Stimulated activated memory B cell treated with anti-CD40 and anti-IgM and Interleukin-4, amounts not matched to agents 10 μg/mL and 1 μg/mL and 100 μg/mL, for 72 hours (primary cell): ENCODE measurements around the gene UBE3C.
"Not testable (repeated sequence)": the region's sequence is repeated elsewhere in the genome, so short reads cannot be mapped to it uniquely, and the experiment has no call there.

ENCODE experiments used
- ATAC-seq: fragments of 150-1000 bp; cut with Tn5 transposase; 2 replicates; pipeline ENCODE4 v1.10.0; 2021
- H3K27ac Mint-ChIP-seq: one replicate; pipeline ENCODE4 v1.8.0; 2022; ENCODE audit warnings: mild to moderate bottlenecking, mixed read lengths
- H3K27me3 Mint-ChIP-seq: one replicate; pipeline ENCODE4 v1.8.0; 2022; ENCODE audit warnings: mixed read lengths
- H3K36me3 Mint-ChIP-seq: one replicate; pipeline ENCODE4 v1.8.0; 2022; ENCODE audit warnings: mixed read lengths
- H3K4me1 Mint-ChIP-seq: one replicate; pipeline ENCODE4 v1.8.0; 2022; ENCODE audit warnings: mixed read lengths
- H3K4me3 Mint-ChIP-seq: one replicate; pipeline ENCODE4 v1.8.0; 2022; ENCODE audit warnings: mild to moderate bottlenecking, moderate library complexity, mixed read lengths
- H3K9me3 Mint-ChIP-seq: one replicate; pipeline ENCODE4 v1.8.0; 2022; ENCODE audit warnings: mixed read lengths

UBE3C gene

DNA sequence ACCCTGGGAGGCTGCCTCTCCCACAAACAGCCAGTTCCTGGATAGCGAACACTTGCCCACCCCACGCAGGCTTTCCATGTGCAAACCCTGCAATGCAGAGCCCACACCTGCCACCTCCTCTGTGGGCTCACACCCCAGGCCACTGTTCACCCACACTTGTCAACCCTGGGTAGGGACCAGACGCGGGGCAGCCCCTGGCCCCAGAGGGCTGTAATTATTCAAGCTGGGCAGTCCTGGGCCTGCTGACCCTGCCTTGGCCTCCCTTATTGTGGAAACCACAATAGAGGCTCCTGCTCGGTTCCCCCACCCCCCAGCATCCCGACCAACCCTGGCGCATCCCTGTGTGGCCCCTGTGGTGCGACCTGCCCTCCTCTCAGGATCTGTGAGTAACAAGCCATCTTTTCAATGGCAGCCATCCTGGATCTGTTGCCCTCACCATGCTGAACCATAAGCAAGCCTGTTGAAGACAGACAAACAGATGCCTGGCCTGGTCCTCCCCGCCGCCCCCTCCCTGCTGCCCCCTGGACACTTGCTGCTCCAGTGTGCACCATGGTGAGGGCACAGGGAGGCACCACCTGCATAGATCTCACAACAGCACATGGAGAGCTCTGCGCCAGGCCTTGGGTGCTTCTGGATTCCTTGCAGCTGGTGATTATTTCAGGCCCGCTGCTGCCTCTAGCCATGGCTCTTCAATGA, 15.8 kb upstream of the UBE3C start:
- no peak for ATAC-seq
- Mint-ChIP-seq H3K9me3 (peaks cover under 1% of the 10 kb centered on the region), H3K27ac (no peak overlapping the region), H3K36me3 (no peaks in the 10 kb centered on the region), H3K4me1 (no peaks in the 10 kb centered on the region), H3K27me3 (peaks cover 11% of the 10 kb centered on the region), H3K4me3 (no peak overlapping the region)

DNA sequence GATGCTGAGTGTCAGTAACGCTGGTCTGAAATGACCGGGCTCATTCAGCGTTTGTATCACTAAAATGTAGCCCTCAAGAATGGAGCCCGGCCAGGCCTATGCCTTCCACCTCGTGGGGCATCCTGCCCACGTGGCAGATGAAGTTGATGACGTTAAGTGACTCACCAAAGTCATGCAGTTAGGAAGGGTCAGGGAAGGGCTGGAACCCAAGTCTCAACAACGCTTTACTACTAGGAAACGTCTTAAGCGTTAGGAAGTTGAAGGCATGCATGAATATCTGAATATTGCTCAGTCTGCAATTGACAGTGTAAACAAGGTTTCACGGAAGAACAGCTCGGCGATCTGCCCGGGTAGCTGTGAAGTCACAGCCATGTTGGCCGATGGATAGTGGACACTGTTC, 14.0 kb upstream of the UBE3C start:
- Mint-ChIP-seq H3K9me3 (no peaks in the 10 kb centered on the region), H3K27ac (no peak overlapping the region), H3K4me3 (no peak overlapping the region), H3K4me1 (no peaks in the 10 kb centered on the region), H3K36me3 (no peaks in the 10 kb centered on the region), H3K27me3 (peaks cover 28% of the 10 kb centered on the region)
- no peak for ATAC-seq

DNA sequence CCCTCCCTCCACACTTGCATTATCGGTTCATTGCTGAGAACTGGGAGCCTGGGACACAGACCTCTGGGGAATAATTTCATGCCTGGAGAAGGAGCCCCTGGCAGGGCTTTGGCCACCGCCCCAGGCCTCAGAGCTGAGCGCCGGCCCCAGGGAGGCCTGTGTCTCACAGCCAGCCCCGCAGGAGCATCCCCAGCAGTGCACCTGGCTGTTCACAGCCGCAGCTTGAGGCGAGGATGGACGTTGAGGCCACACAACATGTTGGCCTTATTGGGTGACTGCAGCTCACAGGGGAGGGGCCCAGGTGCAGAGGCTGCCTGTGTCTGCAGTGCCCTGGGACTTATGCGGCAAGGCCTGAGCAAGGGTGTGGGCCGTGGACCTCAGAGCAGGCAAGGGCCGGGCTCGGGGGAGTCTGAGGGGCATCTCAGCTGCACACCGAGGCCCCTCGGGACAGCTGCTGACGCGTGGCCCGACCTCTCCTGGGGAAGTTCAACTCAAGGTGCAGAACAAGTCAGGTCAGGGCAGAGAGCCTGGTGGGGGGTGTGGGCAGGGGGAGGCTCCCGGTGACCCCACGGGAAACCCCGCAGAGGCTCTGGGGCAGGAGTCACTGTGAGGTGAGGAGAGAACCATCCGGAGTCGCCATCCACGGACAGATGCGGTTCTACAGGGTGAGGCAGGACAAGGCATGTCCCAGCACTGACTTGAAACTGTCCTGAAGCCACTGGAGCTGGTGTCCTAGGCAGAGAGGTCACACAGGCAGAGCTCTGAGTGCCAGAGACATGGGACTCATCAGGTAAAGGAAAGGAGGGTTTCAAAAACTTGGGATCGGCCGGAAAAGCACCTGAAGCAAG, 13.1 kb upstream of the UBE3C start:
- H3K4me3 Mint-ChIP-seq, result no peak overlapping the region
- H3K4me1 Mint-ChIP-seq, result no peaks in the 10 kb centered on the region
- peaks cover 37% of the 10 kb centered on the region for H3K27me3 Mint-ChIP-seq
- H3K36me3 Mint-ChIP-seq, result no peaks in the 10 kb centered on the region
- no peak overlapping the region for H3K27ac Mint-ChIP-seq
- ATAC-seq, result peak; percentile 22
- no peaks in the 10 kb centered on the region for H3K9me3 Mint-ChIP-seq

DNA sequence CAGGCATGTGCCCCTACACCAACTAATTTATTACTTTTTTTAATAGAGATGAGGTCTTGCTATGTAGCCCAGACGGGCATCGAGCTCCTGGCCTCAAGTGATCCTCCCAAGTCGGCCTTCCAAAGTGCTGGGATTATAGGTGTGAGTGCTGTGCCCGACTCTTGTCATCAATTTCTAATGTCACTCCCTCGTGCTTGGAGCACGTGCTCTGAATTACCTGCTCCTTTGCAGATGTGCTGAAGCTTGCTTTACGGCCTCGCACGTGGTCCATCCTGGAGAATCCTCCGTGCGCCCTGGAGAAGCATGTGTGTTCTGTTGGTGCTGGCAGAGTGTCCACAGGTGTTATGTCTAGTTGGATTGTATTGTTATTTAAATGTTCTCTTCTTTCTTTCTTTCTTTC, 11.8 kb upstream of the UBE3C start:
- no peaks in the 10 kb centered on the region for H3K4me1 Mint-ChIP-seq
- H3K4me3 Mint-ChIP-seq, result no peak overlapping the region
- no peak for ATAC-seq
- H3K9me3 Mint-ChIP-seq, result no peaks in the 10 kb centered on the region
- H3K36me3 Mint-ChIP-seq, result no peaks in the 10 kb centered on the region
- peaks cover 37% of the 10 kb centered on the region for H3K27me3 Mint-ChIP-seq
- no peak overlapping the region for H3K27ac Mint-ChIP-seq

DNA sequence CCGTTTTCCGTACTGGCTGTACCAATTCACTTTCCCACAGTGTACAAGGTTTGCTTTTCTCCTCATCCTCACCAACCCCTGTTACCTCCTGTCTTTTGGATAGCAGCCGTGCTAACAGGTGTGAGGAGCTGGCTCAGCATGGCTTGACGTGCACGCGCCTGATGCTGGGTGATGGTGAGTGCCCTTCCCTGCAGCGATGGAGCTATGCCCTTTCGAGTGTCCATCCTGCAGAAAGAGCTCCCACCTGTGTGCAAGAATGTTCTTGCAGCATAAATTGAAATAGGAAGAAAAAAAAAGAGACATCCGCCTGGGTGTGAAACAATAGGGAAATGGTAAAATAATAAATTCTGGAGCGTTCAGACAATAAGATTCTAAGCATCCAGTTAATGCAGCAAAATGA, 9.5 kb upstream of the UBE3C start:
- H3K9me3 Mint-ChIP-seq, result no peaks in the 10 kb centered on the region
- no peak overlapping the region for H3K4me3 Mint-ChIP-seq
- H3K27ac Mint-ChIP-seq, result no peak overlapping the region
- peaks cover 37% of the 10 kb centered on the region for H3K27me3 Mint-ChIP-seq
- H3K4me1 Mint-ChIP-seq, result no peaks in the 10 kb centered on the region
- no peaks in the 10 kb centered on the region for H3K36me3 Mint-ChIP-seq
- no peak for ATAC-seq

DNA sequence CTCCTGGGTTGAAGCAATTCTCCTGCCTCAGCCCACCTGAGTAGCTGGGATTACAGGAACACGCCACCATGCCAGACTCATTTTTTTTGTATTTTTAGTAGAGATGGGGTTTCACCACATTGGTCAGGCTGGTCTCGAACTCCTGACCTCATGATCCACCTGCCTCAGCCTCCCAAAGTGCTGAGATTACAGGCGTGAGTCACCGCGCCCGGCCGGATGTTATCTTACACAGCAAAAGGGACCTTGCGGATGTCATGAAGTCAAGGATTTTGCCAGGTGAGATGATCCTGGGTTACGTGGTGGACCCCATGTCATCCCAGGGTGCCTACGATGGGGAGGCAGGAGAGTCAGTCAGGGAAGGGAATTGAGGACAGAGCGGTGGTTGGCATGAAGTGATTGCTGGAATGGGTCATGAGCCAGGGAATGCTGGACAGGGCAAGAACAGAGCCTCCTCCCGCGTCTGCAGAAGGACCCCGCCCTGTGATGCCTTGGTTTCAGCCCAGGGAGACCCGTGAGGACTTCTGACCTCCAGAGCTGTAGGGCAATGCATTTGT, 8.7 kb upstream of the UBE3C start:
- Mint-ChIP-seq H3K27me3 (peaks cover 37% of the 10 kb centered on the region), H3K27ac (no peak overlapping the region), H3K9me3 (no peaks in the 10 kb centered on the region), H3K36me3 (no peaks in the 10 kb centered on the region), H3K4me1 (no peaks in the 10 kb centered on the region), H3K4me3 (no peak overlapping the region)
- ATAC-seq, result no peak

DNA sequence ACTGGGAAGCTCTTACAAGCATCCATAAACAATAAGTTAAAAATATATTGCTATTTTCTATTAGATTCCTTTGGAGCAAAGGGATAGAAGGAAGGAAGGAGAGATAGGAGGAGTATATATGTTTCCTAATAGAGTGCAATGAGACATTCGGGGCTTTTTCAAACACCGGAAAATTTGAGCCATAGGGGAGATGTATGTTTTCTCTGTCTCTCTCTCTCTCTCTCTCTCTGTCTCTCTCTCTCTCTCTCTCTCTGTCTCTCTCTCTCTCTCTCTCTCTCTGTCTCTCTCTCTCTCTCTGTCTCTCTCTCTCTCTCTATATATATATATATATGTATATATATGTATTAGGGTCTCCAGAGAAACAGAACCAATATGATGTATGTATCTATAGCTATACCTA, 7.9 kb upstream of the UBE3C start:
- not testable (repeated sequence) for H3K4me3 Mint-ChIP-seq, H3K36me3 Mint-ChIP-seq, H3K9me3 Mint-ChIP-seq, H3K27ac Mint-ChIP-seq, ATAC-seq, H3K4me1 Mint-ChIP-seq
- peaks cover 37% of the 10 kb centered on the region for H3K27me3 Mint-ChIP-seq

DNA sequence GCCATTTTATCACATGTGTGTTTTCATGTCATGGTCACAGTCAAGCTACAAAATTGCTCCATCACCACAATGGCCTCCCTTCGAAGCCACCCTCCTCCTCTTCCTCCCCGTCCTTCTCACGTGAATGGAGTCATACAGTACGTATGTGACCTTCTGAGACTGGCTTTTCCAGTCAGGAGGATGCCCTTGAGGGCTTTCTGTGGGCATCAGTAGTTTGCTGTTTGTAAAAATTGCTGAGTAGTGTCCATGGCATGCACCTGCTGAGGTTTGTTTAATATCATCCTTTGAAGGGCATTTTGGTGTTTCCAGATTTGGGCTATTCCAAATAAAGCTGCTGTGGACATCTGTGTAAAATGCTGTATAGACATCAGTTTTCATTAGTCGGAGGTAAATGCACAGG, 5.9 kb upstream of the UBE3C start:
- ATAC-seq, result no peak
- H3K9me3 Mint-ChIP-seq, result no peaks in the 10 kb centered on the region
- peaks cover 26% of the 10 kb centered on the region for H3K27me3 Mint-ChIP-seq
- peaks cover 5% of the 10 kb centered on the region for H3K4me1 Mint-ChIP-seq
- H3K36me3 Mint-ChIP-seq, result no peaks in the 10 kb centered on the region
- no peak overlapping the region for H3K27ac Mint-ChIP-seq
- H3K4me3 Mint-ChIP-seq, result no peak overlapping the region

DNA sequence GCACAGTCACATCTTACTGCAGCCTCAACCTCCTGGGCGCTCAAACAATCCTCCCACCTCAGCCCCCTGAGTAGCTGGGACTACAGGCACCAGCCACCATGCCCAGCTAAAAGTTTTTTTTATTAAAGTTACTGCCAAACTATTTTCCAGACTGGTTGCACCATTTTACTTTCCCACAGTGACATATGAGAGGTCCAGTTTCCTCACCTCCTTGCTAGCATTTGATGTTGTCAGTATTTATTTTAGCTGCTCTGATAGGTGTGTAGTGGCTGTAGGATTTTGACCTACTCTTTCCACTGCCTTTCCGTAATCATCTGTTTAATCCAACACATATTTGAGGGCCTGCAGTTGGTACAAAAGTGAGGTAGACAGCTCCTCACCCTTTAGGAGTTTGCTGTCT, 5.4 kb upstream of the UBE3C start:
- H3K27ac Mint-ChIP-seq, result no peak overlapping the region
- peaks cover 5% of the 10 kb centered on the region for H3K4me1 Mint-ChIP-seq
- no peaks in the 10 kb centered on the region for H3K36me3 Mint-ChIP-seq
- H3K4me3 Mint-ChIP-seq, result no peak overlapping the region
- peaks cover 23% of the 10 kb centered on the region for H3K27me3 Mint-ChIP-seq
- no peak for ATAC-seq
- H3K9me3 Mint-ChIP-seq, result no peaks in the 10 kb centered on the region

DNA sequence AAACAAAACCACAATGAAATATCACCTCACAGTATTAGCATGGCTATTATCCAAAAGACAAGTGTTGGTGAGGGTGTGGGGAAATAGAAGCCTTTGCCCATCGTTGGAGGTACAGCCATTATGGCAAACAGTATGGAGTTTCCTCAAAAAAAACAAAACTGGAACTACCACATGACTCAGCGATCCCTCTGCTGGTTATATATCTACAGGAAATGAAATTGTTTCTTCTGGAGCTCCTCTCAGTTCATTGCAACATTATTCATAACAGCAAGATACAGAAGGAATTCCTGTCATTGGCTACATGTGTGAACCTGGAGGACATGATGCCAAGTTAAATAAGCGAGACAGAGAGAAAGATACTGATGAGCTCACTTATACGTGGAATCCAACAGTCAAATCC, 2.4 kb upstream of the UBE3C start:
- ATAC-seq, result no peak
- Mint-ChIP-seq H3K36me3 (peaks cover 12% of the 10 kb centered on the region), H3K4me3 (no peak overlapping the region), H3K27me3 (no peaks in the 10 kb centered on the region), H3K27ac (no peak overlapping the region), H3K4me1 (peaks cover 25% of the 10 kb centered on the region), H3K9me3 (no peaks in the 10 kb centered on the region)

DNA sequence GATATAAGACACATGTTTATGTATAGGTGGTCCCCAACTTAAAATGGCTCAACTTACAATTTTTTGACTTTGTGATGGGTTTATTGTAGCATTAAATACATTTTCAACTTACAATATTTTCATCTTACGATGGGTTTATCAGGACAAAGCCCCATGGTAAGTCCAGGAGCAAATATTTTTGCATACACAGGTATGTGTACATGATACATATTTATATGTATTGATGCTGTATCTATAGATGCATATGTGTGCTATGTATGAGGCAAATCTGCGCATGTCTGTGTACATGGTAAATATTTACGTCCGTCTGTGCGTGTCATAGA, 664 bp upstream of the UBE3C start:
- H3K4me1 Mint-ChIP-seq, result peaks cover 41% of the 10 kb centered on the region
- no peak for ATAC-seq
- H3K27ac Mint-ChIP-seq, result peak overlapping the region; percentile 89
- peaks cover 29% of the 10 kb centered on the region for H3K36me3 Mint-ChIP-seq
- H3K4me3 Mint-ChIP-seq, result peak overlapping the region; percentile 90
- H3K9me3 Mint-ChIP-seq, result no peaks in the 10 kb centered on the region
- H3K27me3 Mint-ChIP-seq, result no peaks in the 10 kb centered on the region

DNA sequence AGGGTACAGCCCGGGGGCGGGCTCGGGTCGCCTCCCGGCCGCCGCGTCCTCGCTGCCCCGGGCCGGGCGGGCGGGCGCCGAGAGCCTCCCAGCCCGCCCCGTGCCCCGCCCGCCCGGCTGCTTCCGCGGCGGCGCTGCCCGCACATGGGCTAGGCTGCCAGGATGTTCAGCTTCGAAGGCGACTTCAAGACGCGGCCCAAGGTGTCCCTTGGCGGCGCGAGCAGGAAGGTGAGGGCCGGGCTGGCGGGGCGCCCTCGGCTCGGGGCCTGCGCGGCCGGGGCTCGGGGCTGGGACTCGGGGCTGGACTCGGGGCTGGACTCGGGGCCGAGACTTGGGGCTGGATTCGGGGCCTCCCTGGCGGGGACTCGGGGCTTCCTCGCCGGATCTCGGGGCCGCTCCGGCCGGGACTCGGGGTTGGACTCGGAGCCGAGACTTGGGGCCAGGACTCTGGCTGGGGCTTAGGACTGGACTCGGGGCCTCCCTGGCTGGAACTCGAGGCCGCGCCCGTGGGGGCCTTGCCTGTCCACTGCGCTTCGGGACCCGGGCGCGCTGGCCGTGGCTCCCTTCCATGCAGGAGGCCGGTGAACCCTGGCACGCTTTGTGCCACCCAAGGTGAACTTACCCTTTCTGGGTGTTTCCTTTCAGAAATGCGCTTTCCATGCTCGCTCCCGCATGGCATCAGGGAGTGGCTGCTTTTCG, 534 bp downstream of the UBE3C start:
- Mint-ChIP-seq H3K27ac (peak overlapping the region; percentile 73), H3K27me3 (no peaks in the 10 kb centered on the region), H3K4me1 (peaks cover 53% of the 10 kb centered on the region), H3K4me3 (peak overlapping the region; percentile 90), H3K9me3 (no peaks in the 10 kb centered on the region), H3K36me3 (peaks cover 41% of the 10 kb centered on the region)
- ATAC-seq, result peak; percentile 82

DNA sequence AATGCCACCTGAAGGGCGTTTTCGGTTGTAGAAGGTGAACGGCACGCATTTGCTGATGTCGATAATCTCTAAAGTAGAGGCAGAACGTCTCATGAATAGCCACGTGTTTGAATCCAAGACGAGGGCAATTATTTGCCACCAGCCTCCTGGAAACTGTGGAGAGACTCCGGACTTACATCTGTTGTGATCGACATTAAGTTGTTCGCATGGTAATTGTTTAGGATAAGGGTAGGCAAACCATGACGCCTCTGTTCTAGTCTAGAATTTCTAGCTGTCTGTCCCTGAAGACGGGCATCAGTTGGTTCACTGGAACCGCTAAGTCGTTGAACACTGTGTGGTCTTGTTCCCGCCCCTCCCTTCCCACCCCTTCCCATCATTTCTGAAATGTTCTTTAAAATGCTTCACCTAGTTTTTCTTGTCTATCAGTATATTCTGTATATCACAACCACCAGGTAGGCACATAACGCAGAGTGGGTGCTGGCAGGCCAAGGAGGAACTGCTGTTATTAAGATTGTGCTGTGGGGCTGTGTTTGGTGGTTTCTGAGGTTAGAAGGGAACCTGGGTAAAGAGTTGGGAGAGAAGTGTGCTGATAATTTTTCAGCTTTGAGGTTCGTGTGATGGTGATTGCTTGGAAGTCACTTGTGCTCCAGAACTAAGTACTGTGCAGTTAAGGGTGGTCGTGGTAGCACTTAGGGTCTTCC, 1.2 kb downstream of the UBE3C start:
- no peaks in the 10 kb centered on the region for H3K27me3 Mint-ChIP-seq
- H3K27ac Mint-ChIP-seq, result peak overlapping the region; percentile 73
- no peaks in the 10 kb centered on the region for H3K9me3 Mint-ChIP-seq
- ATAC-seq, result no peak
- H3K36me3 Mint-ChIP-seq, result peaks cover 48% of the 10 kb centered on the region
- H3K4me3 Mint-ChIP-seq, result peak overlapping the region; percentile 87
- H3K4me1 Mint-ChIP-seq, result peaks cover 60% of the 10 kb centered on the region

DNA sequence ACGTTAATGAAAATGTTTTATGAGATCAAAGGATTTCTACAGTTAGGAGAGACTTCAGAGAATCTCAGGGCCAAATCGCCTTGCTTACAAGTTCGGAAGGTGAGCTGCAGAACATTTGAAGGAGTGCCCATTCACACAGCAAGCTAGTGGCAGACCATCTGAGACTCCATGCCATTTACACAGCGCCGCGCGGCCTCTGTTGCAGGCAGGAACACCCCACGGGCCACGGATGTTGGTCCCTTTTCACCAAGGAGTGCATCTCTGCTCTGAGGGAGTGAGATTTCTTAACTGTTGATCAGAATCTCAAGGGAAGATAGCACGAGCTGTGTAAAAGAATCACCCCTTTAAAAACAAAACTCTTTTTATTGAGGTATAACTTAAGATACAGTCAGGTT, 1.8 kb downstream of the UBE3C start:
- no peaks in the 10 kb centered on the region for H3K27me3 Mint-ChIP-seq
- peaks cover 48% of the 10 kb centered on the region for H3K36me3 Mint-ChIP-seq
- no peak overlapping the region for H3K27ac Mint-ChIP-seq
- ATAC-seq, result no peak
- H3K9me3 Mint-ChIP-seq, result no peaks in the 10 kb centered on the region
- peak overlapping the region; percentile 87 for H3K4me3 Mint-ChIP-seq
- H3K4me1 Mint-ChIP-seq, result peaks cover 63% of the 10 kb centered on the region

DNA sequence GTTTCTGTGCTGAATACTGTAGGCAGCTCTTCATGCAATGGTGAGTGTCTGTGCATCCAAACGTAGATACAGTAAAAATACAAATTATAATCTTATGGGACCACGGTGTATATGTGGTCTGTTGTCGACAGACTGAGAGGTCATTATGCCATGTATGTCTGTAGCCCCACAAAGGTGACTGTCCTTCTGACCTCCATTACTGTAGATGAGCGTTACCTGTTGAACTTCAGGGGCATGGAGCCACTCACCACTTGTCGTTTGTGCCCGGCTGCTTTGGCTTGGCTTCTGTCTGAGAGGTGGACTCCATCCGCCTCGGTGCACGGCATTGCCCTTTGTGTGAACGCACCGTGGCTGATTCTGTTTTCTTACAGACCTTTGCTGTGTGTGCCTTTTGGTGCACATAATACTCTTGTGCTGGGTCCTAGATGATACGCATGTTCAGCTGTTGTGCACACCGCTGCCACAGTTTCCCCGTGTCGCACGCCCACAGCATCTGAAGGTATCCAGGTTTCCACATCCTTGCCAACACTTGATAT, 2.9 kb downstream of the UBE3C start:
- Mint-ChIP-seq H3K9me3 (no peaks in the 10 kb centered on the region), H3K36me3 (peaks cover 48% of the 10 kb centered on the region), H3K27me3 (no peaks in the 10 kb centered on the region), H3K4me3 (no peak overlapping the region), H3K27ac (no peak overlapping the region), H3K4me1 (peaks cover 60% of the 10 kb centered on the region)
- ATAC-seq, result no peak
